ENCODE data around the gene ZNF385C.

ZNF385C gene

GRCh38 chr17:42009170-42009569 lies 89.1 kb downstream of the ZNF385C start:
- in situ Hi-C loops (cut with MboI; ENCODE audit: low pct_unique_long_range_greater_than_20kb, low sequenced_read_pairs, unreplicated experiment) = no loop called here
- TF ChIP-seq CTCF (IDR thresholded peaks at IDR 0.05; ENCODE audit: extremely low read depth, insufficient read depth, missing control alignments) = no peak
- DNase-seq (ENCODE audit: low spot score) = no peak

- in situ Hi-C loops (cut with MboI; ENCODE audit: low pct_unique_long_range_greater_than_20kb, low sequenced_read_pairs, unreplicated experiment) = no loop called here
- no peak for TF ChIP-seq CTCF (IDR thresholded peaks at IDR 0.05; ENCODE audit: extremely low read depth, insufficient read depth, missing control alignments)
Observed at GRCh38 chr17:42005166-42005565, 93.1 kb downstream of the ZNF385C start.

GRCh38 chr17:42002792-42003301 lies 95.4 kb downstream of the ZNF385C start:
- DNase-seq (ENCODE audit: low spot score) = no peak
- no peak for TF ChIP-seq CTCF (IDR thresholded peaks at IDR 0.05; ENCODE audit: extremely low read depth, insufficient read depth, missing control alignments)
- in situ Hi-C loops (cut with MboI; ENCODE audit: low pct_unique_long_range_greater_than_20kb, low sequenced_read_pairs, unreplicated experiment) = no loop called here

More at GRCh38 chr17:42005166-42005565, 93.1 kb downstream of the ZNF385C start:
- no peak for DNase-seq (ENCODE audit: low spot score)

- no peak for TF ChIP-seq CTCF (IDR thresholded peaks at IDR 0.05; ENCODE audit: extremely low read depth, insufficient read depth, missing control alignments)
- no peak for DNase-seq (ENCODE audit: low spot score)
Observed at GRCh38 chr17:42002175-42002791, 96.0 kb downstream of the ZNF385C start.

GRCh38 chr17:42001729-42002128 lies 96.5 kb downstream of the ZNF385C start:
- in situ Hi-C loops (cut with MboI; ENCODE audit: low pct_unique_long_range_greater_than_20kb, low sequenced_read_pairs, unreplicated experiment) = no loop called here
- no peak for DNase-seq (ENCODE audit: low spot score)

More at GRCh38 chr17:42002175-42002791, 96.0 kb downstream of the ZNF385C start:
- in situ Hi-C loops (cut with MboI; ENCODE audit: low pct_unique_long_range_greater_than_20kb, low sequenced_read_pairs, unreplicated experiment) = no loop called here

GRCh38 chr17:42000413-42001133 lies 97.7 kb downstream of the ZNF385C start:
- TF ChIP-seq CTCF (IDR thresholded peaks at IDR 0.05; ENCODE audit: extremely low read depth, insufficient read depth, missing control alignments) = no peak
- in situ Hi-C loops (cut with MboI; ENCODE audit: low pct_unique_long_range_greater_than_20kb, low sequenced_read_pairs, unreplicated experiment) = no loop called here

More at GRCh38 chr17:42001729-42002128, 96.5 kb downstream of the ZNF385C start:
- no peak for TF ChIP-seq CTCF (IDR thresholded peaks at IDR 0.05; ENCODE audit: extremely low read depth, insufficient read depth, missing control alignments)

More at GRCh38 chr17:42000413-42001133, 97.7 kb downstream of the ZNF385C start:
- DNase-seq (ENCODE audit: low spot score) = no peak

Data from GM13977 (cell line).